K562 (cell line): ENCODE measurements around the gene USP11. TPM values are rescaled to one million over a fixed set of nuclear protein-coding genes. Genes with fewer than 3 reads are reported as not detected.
A peak's percentile ranks its signal among the peaks of the same experiment; 100 is the strongest.

ENCODE experiments used
- ARID3A ChIP-seq: IDR thresholded peaks from 2 replicates; pipeline ENCODE4 v1.6.1; 2012; ENCODE audit warnings: low read depth, low read length, improper control_type of control experiment, borderline replicate concordance
- CHD4 ChIP-seq: fragments of 200-600 bp; sonication (generic); IDR thresholded peaks from 3 replicates; pipeline ENCODE4 v1.6.1; 2012; ENCODE audit warnings: low read depth, mild to moderate bottlenecking, mixed read lengths, low read length, inconsistent platforms; ENCODE audit not compliant: insufficient read depth, insufficient replicate concordance, poor library complexity, severe bottlenecking
- CREM ChIP-seq: IDR thresholded peaks from 2 replicates; pipeline ENCODE4 v1.6.1; 2014; ENCODE audit warnings: antibody characterized with exemption, low read depth
- CTBP1 ChIP-seq: fragments of 450-650 bp; IDR thresholded peaks from 2 replicates; pipeline ENCODE4 v1.6.1; 2016; ENCODE audit warnings: borderline replicate concordance
- DMBX1 ChIP-seq: fragments of 250-450 bp; sonication (Bioruptor Pico); IDR thresholded peaks from 2 replicates; pipeline ENCODE4 v1.8.0; 2022; ENCODE audit warnings: inconsistent platforms, mild to moderate bottlenecking, moderate library complexity, borderline replicate concordance
- DPF2 ChIP-seq: fragments of 450-650 bp; IDR thresholded peaks from 2 replicates; pipeline ENCODE4 v1.6.1; 2016
- FOSL1 ChIP-seq: fragments of 200-800 bp; sonication (Bioruptor generic); conservative IDR thresholded peaks from 2 replicates; pipeline ENCODE4 v1.6.1; 2016; ENCODE audit warnings: missing genetic modification characterization, missing compliant biosample characterization
- FOXM1 ChIP-seq, 2 experiments: fragments of 450-650 bp in 1 of 2; sonication (generic) in 1 of 2; formaldehyde crosslinking in 1 of 2; IDR thresholded peaks; 2 replicates each; pipeline versions ENCODE4 v1.6.1 to v1.9.0; 2017 to 2022; ENCODE audit warnings: low read depth in 2 of 2, mild to moderate bottlenecking in 2 of 2, missing genetic modification reagents in 1 of 2, moderate library complexity in 1 of 2
- JUND ChIP-seq, 2 experiments: IDR thresholded peaks; 2 replicates in 1 of 2; 3 replicates in 1 of 2; pipeline ENCODE4 v1.6.1; 2011; ENCODE audit warnings: borderline replicate concordance in 2 of 2, low read depth in 2 of 2, low read length in 2 of 2, improper control_type of control experiment in 1 of 2, missing biosample characterization in 1 of 2, missing genetic modification characterization in 1 of 2, missing genetic modification reagents in 1 of 2
- PTBP1 ChIP-seq: fragments of 200-400 bp; formaldehyde crosslinking; IDR thresholded peaks from 2 replicates; pipeline ENCODE4 v1.6.1; 2017; ENCODE audit warnings: low read depth, low read length
- PYGO2 ChIP-seq: fragments of 450-650 bp; IDR thresholded peaks from 2 replicates; pipeline ENCODE4 v1.6.1; 2016; ENCODE audit warnings: mild to moderate bottlenecking, missing genetic modification characterization, moderate library complexity, missing compliant biosample characterization
- RBM22 ChIP-seq: fragments of 200-400 bp; formaldehyde crosslinking; IDR thresholded peaks from 2 replicates; pipeline ENCODE4 v1.6.1; 2018; ENCODE audit warnings: low read length, low read depth; ENCODE audit not compliant: poor library complexity, severe bottlenecking
- RBM34 ChIP-seq: fragments of 200-400 bp; formaldehyde crosslinking; IDR thresholded peaks from 2 replicates; pipeline ENCODE4 v1.6.1; 2018; ENCODE audit warnings: low read length, borderline replicate concordance; ENCODE audit not compliant: insufficient read depth
- RFX1 ChIP-seq: fragments of 450-650 bp; IDR thresholded peaks from 2 replicates; pipeline ENCODE4 v1.6.1; 2016; ENCODE audit warnings: mild to moderate bottlenecking, moderate library complexity
- RFX5 ChIP-seq: IDR thresholded peaks from 2 replicates; pipeline ENCODE4 v1.6.1; 2011; ENCODE audit warnings: low read depth, mild to moderate bottlenecking, improper control_type of control experiment, low read length
- SETDB1 ChIP-seq: IDR thresholded peaks from one replicate; pipeline ENCODE4 v1.6.1; 2012; ENCODE audit warnings: low read length, control low read depth, inconsistent platforms
- SMARCC2 ChIP-seq: fragments of 450-650 bp; IDR thresholded peaks from 2 replicates; pipeline ENCODE4 v1.6.1; 2017; ENCODE audit warnings: antibody characterized with exemption, moderate library complexity, mild to moderate bottlenecking, low read depth
- SMARCE1 ChIP-seq: fragments of 450-650 bp; IDR thresholded peaks from 2 replicates; pipeline ENCODE4 v1.7.1; 2016; ENCODE audit warnings: mild to moderate bottlenecking
- SRF ChIP-seq, 2 experiments: fragments of 250-450, 450-650 bp in 1 of 2; sonication (Bioruptor Pico) in 1 of 2; sonication (generic) in 1 of 2; formaldehyde crosslinking; IDR thresholded peaks; 2 replicates each; pipeline versions ENCODE4 v1.5.0 to v1.5.1; 2020 to 2022; ENCODE audit warnings: mild to moderate bottlenecking in 1 of 2, missing genetic modification reagents in 1 of 2
- TAF15 ChIP-seq: fragments of 200-400 bp; formaldehyde crosslinking; IDR thresholded peaks from 2 replicates; pipeline ENCODE4 v1.6.1; 2017; ENCODE audit warnings: mild to moderate bottlenecking, low read depth, low read length, moderate library complexity
- TFAP4 ChIP-seq: sonication (generic); formaldehyde crosslinking; IDR thresholded peaks from 2 replicates; pipeline ENCODE4 v1.8.0; 2022; ENCODE audit warnings: missing genetic modification reagents, mild to moderate bottlenecking, moderate library complexity, borderline replicate concordance
- ZNF146 ChIP-seq: IDR thresholded peaks from one replicate; pipeline ENCODE4 v1.6.1; 2018; ENCODE audit warnings: missing compliant biosample characterization; ENCODE audit not compliant: unreplicated experiment
- ZNF79 ChIP-seq: fragments of 250-450 bp; sonication (Bioruptor Pico); IDR thresholded peaks from 2 replicates; pipeline ENCODE4 v1.4.0; 2020; ENCODE audit warnings: low read depth, mild to moderate bottlenecking, moderate library complexity
- polyA plus RNA-seq, 8 experiments: library from polyadenylated mRNA; depleted of rRNA in 4 of 8; stranded (reverse) in 5 of 8; unstranded in 3 of 8; fragments of >200 nt; fragmentation: Nextera tagmentation in 2 of 8; fragmentation: Illumina TruSeq in 1 of 8; extraction: Ambion mirVana in 2 of 8; extraction: Trizol in 1 of 8; gene quantifications; 2 replicates each; pipeline versions ENCODE4 v1.2.1 to v1.2.3, GENCODE V29; 2011 to 2014; ENCODE audit warnings: inconsistent platforms in 1 of 8, missing spikeins in 1 of 8
- total RNA-seq, 7 experiments: library from RNA; depleted of rRNA in 6 of 7; stranded (reverse); fragments of >200 nt in 6 of 7; fragmentation: Illumina TruSeq in 2 of 7; extraction: Trizol in 2 of 7; gene quantifications; 2 replicates each; pipeline versions ENCODE4 v1.2.1 to v1.2.3, GENCODE V29; 2011 to 2021; ENCODE audit warnings: low replicate concordance in 1 of 7
- TF ChIP-seq, protein P1 (sequence below), 2 experiments: fragments of 450-650 bp in 1 of 2; sonication (generic) in 1 of 2; formaldehyde crosslinking in 1 of 2; IDR thresholded peaks in 1 of 2; conservative IDR thresholded peaks in 1 of 2; 2 replicates each; pipeline versions ENCODE4 v1.6.1 to v1.8.1; 2016 to 2023; ENCODE audit warnings: mild to moderate bottlenecking in 2 of 2, moderate library complexity in 2 of 2, inconsistent platforms in 1 of 2, missing genetic modification reagents in 1 of 2

USP11 gene
- total and polyA plus RNA-seq, 9 of the 15 experiments (the other 6 are each of a cell fraction or from before 2014, with no cell fraction given): 2.5 to 29.0 (median 11.7) TPM

- TF ChIP-seq PYGO2 (no peak), DMBX1 (CRISPR knock-in tag) (no peak), ZNF146 (CRISPR knock-in tag) (no peak), FOXM1 (IDR thresholded peaks at IDR 0.05; ENCODE audit: low read depth) (no peak), FOXM1 (CRISPR knock-in tag; IDR thresholded peaks at IDR 0.05; ENCODE audit: low read depth) (no peak), CHD4 (no peak), TFAP4 (CRISPR knock-in tag) (no peak), SMARCC2 (no peak), PTBP1 (no peak), RFX5 (no peak), JUND (IDR thresholded peaks at IDR 0.05; ENCODE audit: borderline replicate concordance, low read depth, low read length) (peak; percentile 80; the same call in 1 of the 2 replicates), JUND (tag; IDR thresholded peaks at IDR 0.05; ENCODE audit: borderline replicate concordance, low read depth, low read length) (peak; percentile 72; the same call in 2 of the 3 replicates), SRF (CRISPR knock-in tag; IDR thresholded peaks at IDR 0.05) (no peak), FOSL1 (tag) (peak; percentile 80), RFX1 (peak; percentile 65), ARID3A (no peak), RBM34 (no peak), DPF2 (0 out of 2 replicates have a peak, but pooled peaks have one; percentile 18), CTBP1 (no peak), SMARCE1 (0 out of 2 replicates have a peak, but pooled peaks have one; percentile 40), RBM22 (no peak), ZNF79 (CRISPR knock-in tag) (no peak), CREM (no peak), SETDB1 (no peak), TAF15 (no peak)
- TF ChIP-seq, protein P1, sequence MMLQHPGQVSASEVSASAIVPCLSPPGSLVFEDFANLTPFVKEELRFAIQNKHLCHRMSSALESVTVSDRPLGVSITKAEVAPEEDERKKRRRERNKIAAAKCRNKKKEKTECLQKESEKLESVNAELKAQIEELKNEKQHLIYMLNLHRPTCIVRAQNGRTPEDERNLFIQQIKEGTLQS (IDR thresholded peaks at IDR 0.05): peak; percentile 89
- TF ChIP-seq, protein P1 (CRISPR knock-in tag; conservative IDR thresholded peaks at IDR 0.05): no peak
Observed at GRCh38 chrX:47264483-47265173, 31.8 kb downstream of the USP11 start (continued).
